ENCODE results near the gene NRSN1. TPM values are rescaled to one million over a fixed set of nuclear protein-coding genes. Genes with fewer than 3 reads are reported as not detected.
A peak's percentile ranks its signal among the peaks of the same experiment; 100 is the strongest.

NRSN1 gene
- total and polyA plus RNA-seq, 2 of the 13 experiments (the other 11 are each of a cell fraction or from before 2014, with no cell fraction given), result not detected

DNA sequence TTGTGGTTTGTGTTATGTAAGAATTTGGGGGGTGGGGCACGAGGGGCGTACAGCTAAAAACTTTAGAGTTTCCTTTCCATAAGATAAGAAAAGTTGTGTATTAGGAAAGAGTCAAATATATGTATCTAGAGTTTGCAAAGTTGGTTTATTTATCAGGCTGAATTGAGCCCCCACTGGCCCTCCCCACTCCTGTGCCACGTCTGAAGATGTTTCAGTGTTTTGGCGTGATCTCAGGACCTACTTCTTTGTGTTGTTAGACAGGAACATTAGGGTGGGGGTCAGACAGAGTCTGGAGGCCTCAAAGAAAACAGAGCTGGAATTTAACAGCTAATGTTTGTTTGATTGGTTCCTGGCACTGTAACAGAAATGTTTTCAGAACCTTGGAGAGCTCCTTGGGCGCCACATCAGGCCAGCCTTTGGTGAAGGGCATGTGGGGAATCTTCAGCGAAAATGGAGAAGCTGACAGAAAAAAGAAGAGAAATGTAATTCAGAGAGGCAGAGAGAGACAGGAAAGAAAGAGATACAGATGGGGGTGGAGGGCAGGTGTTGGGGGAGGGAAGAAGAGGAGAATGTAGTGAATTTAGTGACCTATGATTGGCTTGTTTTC is 674 bp downstream of the NRSN1 start (continued):
- no peak for TF ChIP-seq TERF1 (CRISPR knock-in tag; IDR thresholded peaks at IDR 0.05)
- TF ChIP-seq ZNF850 (CRISPR knock-in tag; conservative IDR thresholded peaks at IDR 0.05), result no peak
- TF ChIP-seq NBN (conservative IDR thresholded peaks at IDR 0.05), result no peak
- peak; percentile 90; the same call in 1 of the 2 replicates for TF ChIP-seq ZFP1 (CRISPR knock-in tag; IDR thresholded peaks at IDR 0.05)
- no peak for TF ChIP-seq ZNF687 (CRISPR knock-in tag; IDR thresholded peaks at IDR 0.05)
- peak; percentile 88 for TF ChIP-seq ZNF230 (CRISPR knock-in tag; IDR thresholded peaks at IDR 0.05)
- TF ChIP-seq MXI1 (IDR thresholded peaks at IDR 0.05; ENCODE audit: borderline replicate concordance, low read depth, low read length), result peak; percentile 68; the same call in 1 of the 3 replicates
- no peak for TF ChIP-seq BHLHE40 (IDR thresholded peaks at IDR 0.05; ENCODE audit: low read length)
- TF ChIP-seq NR1H2 (CRISPR knock-in tag; IDR thresholded peaks at IDR 0.05; ENCODE audit: borderline replicate concordance, low read depth), result no peak
- no peak for TF ChIP-seq NFIB (CRISPR knock-in tag; IDR thresholded peaks at IDR 0.05; ENCODE audit: borderline replicate concordance)
- no peak for TF ChIP-seq SCMH1 (CRISPR knock-in tag; IDR thresholded peaks at IDR 0.05; ENCODE audit: borderline replicate concordance)
- TF ChIP-seq, protein P1, sequence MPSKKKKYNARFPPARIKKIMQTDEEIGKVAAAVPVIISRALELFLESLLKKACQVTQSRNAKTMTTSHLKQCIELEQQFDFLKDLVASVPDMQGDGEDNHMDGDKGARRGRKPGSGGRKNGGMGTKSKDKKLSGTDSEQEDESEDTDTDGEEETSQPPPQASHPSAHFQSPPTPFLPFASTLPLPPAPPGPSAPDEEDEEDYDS (CRISPR knock-in tag; IDR thresholded peaks at IDR 0.05), result peak; percentile 60; the same call in 1 of the 2 replicates
- TF ChIP-seq ZNF136 (CRISPR knock-in tag; IDR thresholded peaks at IDR 0.05; ENCODE audit: low read depth), result no peak
- no peak for TF ChIP-seq HNRNPUL1 (IDR thresholded peaks at IDR 0.05; ENCODE audit: low read depth, low read length)
- TF ChIP-seq ZFY (CRISPR knock-in tag; IDR thresholded peaks at IDR 0.05), result peak; percentile 47
- TF ChIP-seq ZNF644 (CRISPR knock-in tag; IDR thresholded peaks at IDR 0.05; ENCODE audit: low read depth), result peak; percentile 99
- peak; percentile 79 for TF ChIP-seq ZNF501 (CRISPR knock-in tag; IDR thresholded peaks at IDR 0.05)
- TF ChIP-seq, protein P2, sequence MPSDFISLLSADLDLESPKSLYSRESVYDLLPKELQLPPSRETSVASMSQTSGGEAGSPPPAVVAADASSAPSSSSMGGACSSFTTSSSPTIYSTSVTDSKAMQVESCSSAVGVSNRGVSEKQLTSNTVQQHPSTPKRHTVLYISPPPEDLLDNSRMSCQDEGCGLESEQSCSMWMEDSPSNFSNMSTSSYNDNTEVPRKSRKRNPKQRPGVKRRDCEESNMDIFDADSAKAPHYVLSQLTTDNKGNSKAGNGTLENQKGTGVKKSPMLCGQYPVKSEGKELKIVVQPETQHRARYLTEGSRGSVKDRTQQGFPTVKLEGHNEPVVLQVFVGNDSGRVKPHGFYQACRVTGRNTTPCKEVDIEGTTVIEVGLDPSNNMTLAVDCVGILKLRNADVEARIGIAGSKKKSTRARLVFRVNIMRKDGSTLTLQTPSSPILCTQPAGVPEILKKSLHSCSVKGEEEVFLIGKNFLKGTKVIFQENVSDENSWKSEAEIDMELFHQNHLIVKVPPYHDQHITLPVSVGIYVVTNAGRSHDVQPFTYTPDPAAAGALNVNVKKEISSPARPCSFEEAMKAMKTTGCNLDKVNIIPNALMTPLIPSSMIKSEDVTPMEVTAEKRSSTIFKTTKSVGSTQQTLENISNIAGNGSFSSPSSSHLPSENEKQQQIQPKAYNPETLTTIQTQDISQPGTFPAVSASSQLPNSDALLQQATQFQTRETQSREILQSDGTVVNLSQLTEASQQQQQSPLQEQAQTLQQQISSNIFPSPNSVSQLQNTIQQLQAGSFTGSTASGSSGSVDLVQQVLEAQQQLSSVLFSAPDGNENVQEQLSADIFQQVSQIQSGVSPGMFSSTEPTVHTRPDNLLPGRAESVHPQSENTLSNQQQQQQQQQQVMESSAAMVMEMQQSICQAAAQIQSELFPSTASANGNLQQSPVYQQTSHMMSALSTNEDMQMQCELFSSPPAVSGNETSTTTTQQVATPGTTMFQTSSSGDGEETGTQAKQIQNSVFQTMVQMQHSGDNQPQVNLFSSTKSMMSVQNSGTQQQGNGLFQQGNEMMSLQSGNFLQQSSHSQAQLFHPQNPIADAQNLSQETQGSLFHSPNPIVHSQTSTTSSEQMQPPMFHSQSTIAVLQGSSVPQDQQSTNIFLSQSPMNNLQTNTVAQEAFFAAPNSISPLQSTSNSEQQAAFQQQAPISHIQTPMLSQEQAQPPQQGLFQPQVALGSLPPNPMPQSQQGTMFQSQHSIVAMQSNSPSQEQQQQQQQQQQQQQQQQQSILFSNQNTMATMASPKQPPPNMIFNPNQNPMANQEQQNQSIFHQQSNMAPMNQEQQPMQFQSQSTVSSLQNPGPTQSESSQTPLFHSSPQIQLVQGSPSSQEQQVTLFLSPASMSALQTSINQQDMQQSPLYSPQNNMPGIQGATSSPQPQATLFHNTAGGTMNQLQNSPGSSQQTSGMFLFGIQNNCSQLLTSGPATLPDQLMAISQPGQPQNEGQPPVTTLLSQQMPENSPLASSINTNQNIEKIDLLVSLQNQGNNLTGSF (CRISPR knock-in tag; IDR thresholded peaks at IDR 0.05), result peak; percentile 55; the same call in 1 of the 2 replicates
- TF ChIP-seq BORCS8-MEF2B (CRISPR knock-in tag; IDR thresholded peaks at IDR 0.05), result peak; percentile 97
- TF ChIP-seq ZNF777 (CRISPR knock-in tag; IDR thresholded peaks at IDR 0.05), result 0 out of 2 replicates have a peak, but pooled peaks have one; percentile 38
- TF ChIP-seq MEIS2 (CRISPR knock-in tag; IDR thresholded peaks at IDR 0.05), result peak; percentile 94
